HG03025 (cell line): ENCODE data around the gene TMCO4.

ENCODE experiments used
- ATAC-seq: cut with Tn5 transposase; IDR thresholded peaks from one replicate; pipeline ENCODE4 v1.9.1; 2021; ENCODE audit warnings: mild to moderate bottlenecking, moderate library complexity; ENCODE audit not compliant: unreplicated experiment, low FRiP score

TMCO4 gene

GRCh38 chr1:19689085-19689757 is 110.5 kb downstream of the TMCO4 start:
- no peak for ATAC-seq

- ATAC-seq, result no peak
Measured at GRCh38 chr1:19688041-19688842, 111.5 kb downstream of the TMCO4 start.

GRCh38 chr1:19687414-19687813 is 112.3 kb downstream of the TMCO4 start:
- ATAC-seq, result no peak

- ATAC-seq, result no peak
Measured at GRCh38 chr1:19685994-19686393, 113.7 kb downstream of the TMCO4 start.

DNA sequence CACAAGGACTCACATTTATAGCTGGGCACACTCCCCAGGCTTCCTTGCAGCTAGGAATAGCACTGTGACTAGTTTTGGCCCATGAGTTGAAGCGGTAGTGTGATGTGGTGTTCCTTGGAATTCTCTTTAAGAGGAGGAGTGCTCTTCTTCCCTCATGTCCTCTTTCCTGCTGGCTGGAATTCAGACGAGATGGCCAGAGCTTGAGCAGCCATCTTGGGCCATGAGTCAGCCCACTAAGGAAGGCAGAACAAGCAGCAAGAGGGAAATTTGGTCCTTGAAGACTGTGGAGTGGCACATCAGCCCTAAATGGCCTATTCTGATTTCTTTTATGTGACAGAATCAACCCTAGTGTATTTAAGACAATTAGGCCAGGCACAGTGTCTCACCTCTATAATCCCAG is 115.0 kb downstream of the TMCO4 start:
- ATAC-seq, result no peak

- no peak for ATAC-seq
Measured at GRCh38 chr1:19683351-19683750, 116.4 kb downstream of the TMCO4 start.

- ATAC-seq, result no peak
Measured at GRCh38 chr1:19682901-19683300, 116.8 kb downstream of the TMCO4 start.

- no peak for ATAC-seq
Measured at GRCh38 chr1:19682257-19682656, 117.5 kb downstream of the TMCO4 start.

- ATAC-seq, result no peak
Measured at GRCh38 chr1:19680644-19681043, 119.1 kb downstream of the TMCO4 start.

- ATAC-seq, result no peak
Measured at GRCh38 chr1:19679691-19680090, 120.0 kb downstream of the TMCO4 start.

GRCh38 chr1:19678931-19679453 is 120.7 kb downstream of the TMCO4 start:
- no peak for ATAC-seq

- no peak for ATAC-seq
Measured at GRCh38 chr1:19678493-19678892, 121.2 kb downstream of the TMCO4 start.

DNA sequence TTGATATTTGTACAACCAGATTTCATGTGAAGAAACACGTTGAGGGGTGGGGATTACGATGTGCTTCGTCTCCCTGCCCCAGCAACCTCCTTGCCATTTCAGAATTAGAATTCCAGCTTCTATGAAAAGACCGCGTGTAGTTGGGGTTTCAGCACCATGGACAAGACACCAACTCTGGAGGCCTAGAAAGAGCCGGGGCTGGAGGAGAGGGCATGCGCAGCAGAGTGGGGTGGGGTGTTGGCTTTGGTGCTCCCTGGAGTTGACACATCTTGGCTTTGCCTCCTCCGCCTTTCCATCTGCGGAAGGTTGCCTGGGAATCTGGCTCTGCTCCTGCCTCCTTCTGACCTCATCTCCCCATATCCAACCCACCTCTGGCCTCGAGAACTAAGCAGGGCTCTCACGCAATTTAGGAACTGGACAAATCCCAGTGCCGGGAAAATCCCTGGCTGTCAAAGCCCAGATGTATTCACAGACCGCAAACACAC is 123.2 kb downstream of the TMCO4 start:
- no peak for ATAC-seq

DNA sequence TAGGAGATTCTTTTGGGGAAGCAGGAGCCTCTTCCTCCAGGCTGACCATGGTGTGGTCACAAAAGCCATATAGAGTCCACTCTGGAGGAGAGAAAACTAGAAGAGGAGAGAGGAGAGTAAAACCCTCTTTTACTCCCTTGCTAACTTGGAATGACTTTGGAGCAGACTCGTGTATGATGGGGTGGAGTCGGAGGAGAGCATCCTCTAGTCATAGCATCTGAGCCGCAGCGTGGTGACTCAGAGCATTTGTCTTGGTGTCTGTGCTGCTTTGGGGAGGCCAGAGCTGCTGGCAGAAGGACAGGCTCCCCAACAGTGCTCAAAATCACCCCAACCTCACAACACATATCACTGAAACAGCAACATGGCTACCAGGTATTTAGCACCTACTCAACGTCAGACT is 123.9 kb downstream of the TMCO4 start:
- ATAC-seq, result no peak

DNA sequence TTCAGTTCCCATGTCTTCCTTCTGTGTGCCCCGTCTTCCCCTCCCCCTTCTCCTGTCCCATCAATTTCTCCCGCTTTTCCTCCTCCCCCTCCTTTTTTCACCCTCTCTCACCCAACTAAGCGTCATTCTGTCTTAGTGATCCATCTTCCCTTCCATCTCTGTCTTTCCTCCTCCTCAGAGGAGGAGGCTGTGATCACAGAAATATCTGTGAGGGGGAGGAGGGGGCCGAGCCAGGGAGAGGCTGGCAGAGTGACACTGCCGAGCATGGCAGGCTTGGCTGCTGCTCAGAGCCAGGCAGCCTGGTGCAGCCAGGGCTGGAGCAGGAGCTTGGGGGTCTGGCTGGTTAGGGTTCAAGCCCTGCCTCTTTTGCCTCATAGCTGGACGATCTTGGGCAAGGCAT is 127.5 kb downstream of the TMCO4 start:
- no peak for ATAC-seq

GRCh38 chr1:19670787-19671186 is 128.9 kb downstream of the TMCO4 start:
- ATAC-seq, result no peak

DNA sequence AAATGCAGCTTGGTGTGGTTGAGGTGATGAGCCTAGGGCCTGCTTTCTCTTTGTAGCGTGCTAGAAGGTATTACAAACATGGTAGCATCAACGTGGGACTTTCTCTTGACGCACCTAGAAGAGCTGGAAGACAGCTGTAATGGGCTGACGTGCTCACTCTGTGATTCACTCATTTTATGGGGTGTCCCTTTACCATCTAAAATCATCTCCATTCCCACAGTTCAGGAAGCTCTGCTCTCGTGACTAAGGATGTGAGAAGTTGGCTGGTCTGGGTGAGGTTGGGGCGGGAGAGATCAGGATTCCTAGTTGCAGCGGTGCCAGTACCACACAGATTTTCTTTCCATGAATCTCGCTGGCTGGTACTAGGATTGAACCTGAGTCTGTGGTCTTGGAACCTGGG is 130.8 kb downstream of the TMCO4 start:
- ATAC-seq, result no peak

DNA sequence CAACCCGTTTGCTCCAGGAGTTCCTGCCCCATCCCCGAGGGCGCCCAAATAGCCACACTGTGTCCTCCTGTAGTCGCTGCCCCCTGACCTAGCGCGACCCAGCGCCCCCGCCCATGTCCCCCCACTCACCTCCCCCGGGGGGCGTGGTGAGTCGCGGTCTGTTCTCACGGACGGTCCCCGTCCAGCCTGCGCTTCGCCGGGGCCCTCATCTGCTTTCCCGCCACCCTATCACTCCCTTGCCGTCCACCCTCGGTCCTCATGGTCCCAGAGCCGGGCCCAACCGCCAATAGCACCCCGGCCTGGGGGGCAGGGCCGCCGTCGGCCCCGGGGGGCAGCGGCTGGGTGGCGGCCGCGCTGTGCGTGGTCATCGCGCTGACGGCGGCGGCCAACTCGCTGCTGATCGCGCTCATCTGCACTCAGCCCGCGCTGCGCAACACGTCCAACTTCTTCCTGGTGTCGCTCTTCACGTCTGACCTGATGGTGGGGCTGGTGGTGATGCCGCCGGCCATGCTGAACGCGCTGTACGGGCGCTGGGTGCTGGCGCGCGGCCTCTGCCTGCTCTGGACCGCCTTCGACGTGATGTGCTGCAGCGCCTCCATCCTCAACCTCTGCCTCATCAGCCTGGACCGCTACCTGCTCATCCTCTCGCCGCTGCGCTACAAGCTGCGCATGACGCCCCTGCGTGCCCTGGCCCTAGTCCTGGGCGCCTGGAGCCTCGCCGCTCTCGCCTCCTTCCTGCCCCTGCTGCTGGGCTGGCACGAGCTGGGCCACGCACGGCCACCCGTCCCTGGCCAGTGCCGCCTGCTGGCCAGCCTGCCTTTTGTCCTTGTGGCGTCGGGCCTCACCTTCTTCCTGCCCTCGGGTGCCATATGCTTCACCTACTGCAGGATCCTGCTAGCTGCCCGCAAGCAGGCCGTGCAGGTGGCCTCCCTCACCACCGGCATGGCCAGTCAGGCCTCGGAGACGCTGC is 133.9 kb downstream of the TMCO4 start:
- no peak for ATAC-seq

DNA sequence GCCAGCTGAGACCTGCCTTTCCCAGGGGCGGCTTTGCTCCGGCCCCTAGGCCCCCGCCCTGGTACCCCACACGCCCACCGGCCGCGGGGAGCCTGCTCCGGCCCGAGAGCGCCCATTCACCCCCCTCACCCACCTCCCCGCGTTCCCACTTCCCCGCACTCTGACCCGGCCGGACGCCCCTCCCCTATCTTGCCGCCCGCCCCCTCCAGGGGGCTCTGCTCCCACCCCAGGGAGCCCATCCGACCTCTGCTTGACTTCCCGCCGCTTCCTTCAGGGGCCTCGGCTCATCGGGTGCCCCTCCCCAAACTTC is 134.6 kb downstream of the TMCO4 start:
- ATAC-seq, result no peak

DNA sequence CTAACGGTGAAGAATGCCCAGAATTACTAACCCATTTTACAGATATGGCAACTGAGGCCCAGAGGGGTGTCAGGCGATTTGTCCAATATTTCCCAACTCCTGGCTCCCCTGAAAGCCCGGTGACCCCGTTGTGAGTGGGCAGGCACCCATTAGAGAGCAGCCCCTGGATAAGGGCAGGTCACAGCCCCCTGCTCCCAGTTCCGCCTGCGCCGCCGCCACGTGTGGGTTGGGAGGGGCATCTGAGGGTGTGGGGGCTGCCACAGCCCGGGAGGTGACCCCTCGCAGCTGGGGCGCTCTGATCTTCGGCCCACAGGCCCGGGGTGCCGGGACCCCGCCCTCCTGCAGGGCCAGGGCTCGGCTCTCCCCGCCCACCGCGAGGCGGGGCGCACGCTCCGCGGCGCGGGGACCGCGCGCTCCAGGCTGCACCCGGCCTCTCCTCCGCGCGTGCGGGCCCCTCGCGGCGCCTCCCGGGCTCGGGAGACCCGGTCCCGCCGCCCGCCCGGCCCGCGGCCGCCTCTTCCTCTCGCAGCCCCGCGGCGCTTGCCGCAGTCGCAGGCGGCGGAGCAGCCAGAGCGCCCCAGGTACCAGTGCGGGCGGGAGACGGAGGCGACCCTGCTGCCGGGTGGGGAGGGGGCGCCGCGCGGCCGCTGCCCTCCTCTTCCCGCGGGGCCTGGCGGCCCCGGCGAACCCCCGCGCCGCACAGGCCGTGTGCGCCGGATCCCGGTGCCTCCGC is 135.1 kb downstream of the TMCO4 start, which contains the start of gene HTR6:
HTR6 (plus strand) TSS at position 423 of the 733 bp plus-strand sequence. CDS start 879 bp downstream, outside the sequence.
- no peak for ATAC-seq
